ENCODE data around the gene MDH2. TPM values are rescaled to one million over a fixed set of nuclear protein-coding genes. Genes with fewer than 3 reads are reported as not detected.
"Not testable (repeated sequence)": the region's sequence is repeated elsewhere in the genome, so short reads cannot be mapped to it uniquely, and the experiment has no call there.

MDH2 gene
- total and polyA plus RNA-seq, 12 donors: 42.5 to 359 (median 194) TPM

GRCh38 chr7:76057813-76058145 lies 9.9 kb downstream of the MDH2 start:
- Histone ChIP-seq H3K4me3 (no peak overlapping the region), H3K27ac (peak overlapping the region in 4 of 5 donors; percentile 57 to 91 (median 77)), H3K9me3 (replicated peaks in 1 of 3) (no peaks in the 10 kb centered on the region), H3K27me3 (no peaks in the 10 kb centered on the region), H3K36me3 (replicated peaks in 1 of 2) (peaks cover 0 to 70% of the 10 kb centered on the region in 2 donors), H3K4me1 (replicated peaks in 1 of 2) (peaks cover 14 to 35% of the 10 kb centered on the region in 2 donors)
- WGBS, 4 donors: 49 to 63% (median 56%) methylated on average over 7 to 11 of the region's 11 CpGs
- intact Hi-C loops (cut with DNase I): no loop called here
- peak in 6 of 7 donors; percentile 81 to 96 (median 90) for DNase-seq
- TF ChIP-seq POLR2A (IDR thresholded peaks at IDR 0.05) (peak in 1 of 2 donors; percentile 3), CTCF (IDR thresholded peaks at IDR 0.05) (no peak)

DNA sequence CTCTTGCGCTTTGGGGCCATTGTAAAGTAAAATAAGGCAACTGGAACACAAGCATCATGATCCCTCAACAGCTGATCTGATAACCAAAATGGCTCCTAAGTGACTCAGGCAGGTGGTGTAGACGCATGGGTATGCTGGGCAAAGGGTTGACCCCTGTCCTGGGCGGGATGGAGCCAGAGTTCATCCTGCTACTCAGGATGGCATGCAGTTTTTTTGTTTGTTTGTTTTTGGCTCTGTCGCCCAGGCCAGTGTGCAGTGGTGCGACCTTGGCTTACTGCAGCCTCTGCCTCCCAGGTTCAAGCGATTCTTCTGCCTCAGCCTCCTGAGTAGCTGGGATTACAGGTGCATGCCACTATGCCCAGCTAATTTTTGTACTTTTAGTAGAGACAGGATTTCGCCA lies 10.8 kb downstream of the MDH2 start:
- intact Hi-C loops (cut with DNase I); H3K9me3 ChIP-seq (replicated peaks in 1 of 3); DNase-seq; H3K4me3 ChIP-seq; H3K27me3 ChIP-seq: not testable (repeated sequence)
- peak overlapping the region in 3 of 5 donors; percentile 15 to 91 (median 57) for H3K27ac ChIP-seq
- H3K36me3 ChIP-seq (replicated peaks in 1 of 2): peaks cover 0 to 78% of the 10 kb centered on the region in 2 donors
- 82 to 95% (median 91%) methylated on average over 6 to 7 of the region's 7 CpGs for WGBS, 4 donors
- peaks cover 14 to 34% of the 10 kb centered on the region in 2 donors for H3K4me1 ChIP-seq (replicated peaks in 1 of 2)

GRCh38 chr7:76060842-76061241 lies 12.9 kb downstream of the MDH2 start:
- H3K4me1 ChIP-seq (replicated peaks in 1 of 2): peaks cover 14 to 23% of the 10 kb centered on the region in 2 donors
- TF ChIP-seq CTCF (IDR thresholded peaks at IDR 0.05) (no peak), POLR2A (IDR thresholded peaks at IDR 0.05) (no peak)
- no peaks in the 10 kb centered on the region for H3K27me3 ChIP-seq
- WGBS, 4 donors: 50 to 74% (median 56%) methylated on average over 4 to 6 of the region's 6 CpGs
- H3K36me3 ChIP-seq (replicated peaks in 1 of 2): peaks cover 0 to 89% of the 10 kb centered on the region in 2 donors
- intact Hi-C loops (cut with DNase I): no loop called here
- H3K27ac ChIP-seq: peak overlapping the region in 2 of 5 donors; percentile 6 to 17
- DNase-seq: peak in 6 of 7 donors; percentile 68 to 90 (median 82)
- no peaks in the 10 kb centered on the region for H3K9me3 ChIP-seq (replicated peaks in 1 of 3)
- H3K4me3 ChIP-seq: no peak overlapping the region

- Histone ChIP-seq H3K4me1 (replicated peaks in 1 of 2) (peaks cover 10 to 19% of the 10 kb centered on the region in 2 donors), H3K27me3 (no peaks in the 10 kb centered on the region), H3K4me3 (no peak overlapping the region), H3K36me3 (replicated peaks in 1 of 2) (peaks cover 0 to 96% of the 10 kb centered on the region in 2 donors), H3K9me3 (replicated peaks in 1 of 3) (no peaks in the 10 kb centered on the region), H3K27ac (no peak overlapping the region)
- DNase-seq: no peak
- 95 to 96% (median 96%) methylated on average over 15 of the region's 15 CpGs for WGBS, 4 donors
- intact Hi-C loops (cut with DNase I): no loop called here
- TF ChIP-seq CTCF (IDR thresholded peaks at IDR 0.05) (no peak), POLR2A (IDR thresholded peaks at IDR 0.05) (no peak)
These were observed 14.3 kb downstream of the MDH2 start for GRCh38 chr7:76062254-76062653.

GRCh38 chr7:76063114-76063513 lies 15.2 kb downstream of the MDH2 start:
- TF ChIP-seq CTCF (IDR thresholded peaks at IDR 0.05) (no peak), POLR2A (IDR thresholded peaks at IDR 0.05) (no peak)
- no peak overlapping the region for H3K27ac ChIP-seq
- H3K4me3 ChIP-seq: no peak overlapping the region
- intact Hi-C loops (cut with DNase I): no loop called here
- peaks cover 0 to 87% of the 10 kb centered on the region in 2 donors for H3K36me3 ChIP-seq (replicated peaks in 1 of 2)
- H3K27me3 ChIP-seq: no peaks in the 10 kb centered on the region
- no peak for DNase-seq
- 82 to 97% (median 95%) methylated on average over 6 to 10 of the region's 10 CpGs for WGBS, 4 donors
- H3K4me1 ChIP-seq (replicated peaks in 1 of 2): peaks cover 1 to 12% of the 10 kb centered on the region in 2 donors
- no peaks in the 10 kb centered on the region for H3K9me3 ChIP-seq (replicated peaks in 1 of 3)
